ENCODE data around the gene WDR76. TPM values are rescaled to one million over a fixed set of nuclear protein-coding genes. Genes with fewer than 3 reads are reported as not detected.

The WDR76 gene
- polyA plus RNA-seq, 1 of the 3 experiments (the other 2 are of a cell fraction) = 1.8 TPM

GRCh38 chr15:43826508-43827341 is at the start of gene WDR76 (continued):
- TF ChIP-seq FOSL2 (IDR thresholded peaks at IDR 0.05; ENCODE audit: borderline replicate concordance, low read depth) (no peak), USF1 (IDR thresholded peaks at IDR 0.05; ENCODE audit: borderline replicate concordance, low read depth) (no peak), NRF1 (IDR thresholded peaks at IDR 0.05; ENCODE audit: low read depth, low read length) (no peak), RXRA (IDR thresholded peaks at IDR 0.05; ENCODE audit: borderline replicate concordance, low read depth) (no peak), GATA2 (CRISPR knock-in tag; IDR thresholded peaks at IDR 0.05) (no peak), CHD2 (IDR thresholded peaks at IDR 0.05; ENCODE audit: low read length, partially characterized antibody) (peak; percentile 19), MXI1 (IDR thresholded peaks at IDR 0.05; ENCODE audit: low read depth, low read length) (peak; percentile 49; the same call in 1 of the 2 replicates), NFIC (IDR thresholded peaks at IDR 0.05; ENCODE audit: borderline replicate concordance) (no peak), CTCF (IDR thresholded peaks at IDR 0.05) (no peak)

GRCh38 chr15:43777267-43777914 is 49.4 kb upstream of the WDR76 start:
- Histone ChIP-seq H3K4me3 (ENCODE audit: low read depth in 2 of 2, low read length in 1 of 2) (peak overlapping the region; percentile 48 to 57), H3K79me2 (ENCODE audit: insufficient read depth) (no peaks in the 10 kb centered on the region), H3K9me2 (no peaks in the 10 kb centered on the region), H3K36me3 (replicated peaks in 1 of 2; ENCODE audit: control insufficient read depth in 1 of 2, insufficient read depth in 2 of 2, low read length in 1 of 2) (peaks cover 4 to 14% of the 10 kb centered on the region in 2 experiments), H3K27me3 (ENCODE audit: insufficient read depth) (no peaks in the 10 kb centered on the region), H4K20me1 (ENCODE audit: insufficient read depth) (no peaks in the 10 kb centered on the region), H2AFZ (ENCODE audit: low read depth) (peak overlapping the region; percentile 69), H3K4me2 (peak overlapping the region; percentile 75), H3F3A (replicated peaks; ENCODE audit: insufficient read depth) (peaks cover 30% of the 10 kb centered on the region), H3K9ac (peak overlapping the region; percentile 23; the same call in 1 of the 2 replicates), H3K4me1 (ENCODE audit: control insufficient read depth in 1 of 2, insufficient read depth in 2 of 2, low read depth in 1 of 2, low read length in 1 of 2) (peaks cover 0 to 3% of the 10 kb centered on the region in 2 experiments; a peak in 1 of 4 replicates), H3K27ac (ENCODE audit: low read depth in 2 of 2, low read length in 1 of 2) (peak overlapping the region in 1 of 2 experiments; percentile 22; a peak in 2 of 4 replicates), H3K9me3 (no peaks in the 10 kb centered on the region)
- ChIA-PET POLR2A (interaction anchor here (1.3 kb wide), 1 partner anchor 12 kb away, joined by 3 read pairs; no protein-coding TSS in a partner anchor), CTCF (interaction anchor here (0.6 to 2.5 kb wide), 8 partner anchors 9 to 343 kb away, joined by 3 to 7 read pairs (median 4); partner anchors contain the start of gene SERF2)
- peak; percentile 65 for DNase-seq
- TF ChIP-seq NFIC (IDR thresholded peaks at IDR 0.05; ENCODE audit: borderline replicate concordance) (peak; percentile 56; the same call in 1 of the 2 replicates), EP300 (IDR thresholded peaks at IDR 0.05; ENCODE audit: borderline replicate concordance in 1 of 2, low read depth in 1 of 2, low read length in 1 of 2) (no peak), CTCF (IDR thresholded peaks at IDR 0.05) (peak; percentile 74), JUND (IDR thresholded peaks at IDR 0.05) (no peak), TEAD4 (IDR thresholded peaks at IDR 0.05; ENCODE audit: borderline replicate concordance, insufficient read depth) (no peak)
- WGBS (ENCODE audit: low lambda C conversion rate) = 6% methylated on average over 25 of the region's 31 CpGs

Data from SK-N-SH (cell line).